NB4 (cell line): ENCODE measurements around the gene CD82.
"Not testable (repeated sequence)": the region's sequence is repeated elsewhere in the genome, so short reads cannot be mapped to it uniquely, and the experiment has no call there.

ENCODE experiments used
- CTCF ChIP-seq: IDR thresholded peaks from one replicate; pipeline ENCODE4 v1.5.1; 2012; ENCODE audit warnings: low read depth, low read length
- MAX ChIP-seq: IDR thresholded peaks from 2 replicates; pipeline ENCODE4 v1.6.1; 2011; ENCODE audit warnings: low read depth, low read length
- MYC ChIP-seq: IDR thresholded peaks from 2 replicates; pipeline ENCODE4 v1.6.1; 2011; ENCODE audit warnings: low read depth, low read length
- POLR2A ChIP-seq: IDR thresholded peaks from 2 replicates; pipeline ENCODE4 v1.6.1; 2011; ENCODE audit warnings: mild to moderate bottlenecking; ENCODE audit not compliant: insufficient read length; ENCODE audit errors: extremely low read depth

DNA sequence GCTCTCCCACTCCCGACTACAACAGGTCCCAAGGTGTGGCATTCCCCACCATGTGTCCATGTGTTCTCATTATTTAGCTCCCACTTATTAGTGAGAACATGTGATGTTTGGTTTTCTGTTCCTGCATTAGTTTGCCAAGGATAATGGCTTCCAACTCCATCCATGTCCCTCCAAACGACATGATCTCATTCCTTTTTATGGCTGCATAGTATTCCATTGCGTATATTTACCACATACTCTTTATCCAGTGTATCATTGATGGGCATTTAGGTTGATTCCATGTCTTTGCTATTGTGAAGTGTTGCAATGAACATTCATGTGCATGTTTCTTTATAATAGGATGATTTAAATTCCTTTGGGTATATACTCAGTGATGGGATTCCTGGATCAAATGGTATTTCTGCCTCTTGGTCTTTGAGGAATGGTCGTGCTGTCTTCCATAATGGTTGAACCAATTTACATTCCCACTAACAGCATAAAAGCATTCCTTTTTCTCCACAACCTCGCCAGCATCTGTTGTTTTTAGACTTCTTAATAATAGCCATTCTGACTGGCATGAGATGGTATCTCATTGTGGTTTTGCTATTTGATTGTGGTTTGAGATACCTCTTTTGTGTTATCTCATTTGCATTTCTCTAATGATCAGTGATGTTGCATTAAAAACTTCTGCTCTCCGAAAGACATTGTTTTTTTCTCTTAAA is 81.9 kb downstream of the CD82 start:
- TF ChIP-seq CTCF, MAX, POLR2A, MYC: not testable (repeated sequence)
